NCI-H446 (cell line): ENCODE measurements around the gene AMZ1.

Experiments used
- DNase-seq, 2 experiments: peaks; one replicate each; lab custom pipeline; 2025; lab: John Stamatoyannopoulos, UW

Gene AMZ1

DNA sequence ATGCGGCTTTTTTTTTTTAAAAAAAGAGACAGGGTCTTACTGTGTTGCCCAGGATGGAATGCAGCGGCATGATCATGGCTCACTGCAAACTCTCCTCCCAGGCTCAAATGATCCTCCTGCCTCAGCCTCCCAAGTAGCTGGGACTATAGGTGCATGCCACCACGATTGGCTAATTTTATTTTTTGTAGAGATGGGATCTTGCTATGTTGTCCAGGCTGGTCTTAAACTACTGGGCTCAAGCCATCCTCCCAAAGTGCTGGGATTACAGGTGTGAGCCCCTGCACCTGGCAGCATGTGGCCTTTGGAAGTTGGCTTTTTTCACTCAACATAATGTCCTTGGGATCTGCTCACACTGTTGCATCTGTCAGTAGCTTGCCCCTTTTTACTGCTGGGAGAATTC, 65.1 kb downstream of the AMZ1 start:
- DNase-seq, result no peak

GRCh38 chr7:2754086-2754485, 66.1 kb downstream of the AMZ1 start:
- no peak for DNase-seq

- DNase-seq, result no peak
Measured at GRCh38 chr7:2754912-2755311, 66.9 kb downstream of the AMZ1 start.

- no peak for DNase-seq
Measured at GRCh38 chr7:2755531-2755930, 67.5 kb downstream of the AMZ1 start.

- peak; percentile 49 to 74 for DNase-seq
Measured at GRCh38 chr7:2757361-2757903, 69.4 kb downstream of the AMZ1 start.

DNA sequence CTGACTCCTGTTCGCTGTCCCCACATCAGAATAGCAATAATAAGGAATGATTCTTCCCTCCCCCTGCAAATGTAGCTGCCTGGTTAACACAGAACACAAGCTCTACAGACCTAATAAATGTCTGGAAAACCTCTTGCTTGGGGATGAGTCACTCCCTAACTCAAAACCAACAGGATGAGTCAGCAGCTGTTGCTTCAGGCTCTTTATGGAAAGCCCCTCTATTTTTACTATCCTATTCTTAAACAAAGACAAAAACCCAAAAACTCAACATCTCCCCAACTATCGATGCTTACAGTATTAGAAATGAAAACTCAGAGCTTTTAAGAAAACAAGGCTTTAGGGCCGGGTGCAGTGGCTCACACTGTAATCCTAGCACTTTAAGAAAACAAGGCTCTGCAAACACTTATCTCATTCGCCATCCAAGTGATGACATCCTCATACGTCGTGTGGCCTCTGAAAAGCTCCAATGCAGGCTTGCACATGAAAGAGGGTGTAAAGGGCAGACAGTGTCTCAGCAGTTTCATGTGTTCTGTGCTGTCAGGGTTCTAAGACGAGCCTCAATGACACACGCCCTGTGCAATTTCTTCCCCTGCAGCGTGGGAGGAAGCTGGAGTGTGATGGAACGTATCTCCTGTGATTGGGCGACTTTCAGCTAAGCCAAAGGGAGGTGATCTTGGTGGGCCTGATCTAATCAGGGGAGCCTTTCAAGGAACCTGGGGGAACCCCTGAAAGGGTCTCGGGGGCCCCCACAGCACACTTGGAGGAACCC, 70.1 kb downstream of the AMZ1 start:
- peak; percentile 78 to 90 for DNase-seq

- DNase-seq, result no peak
Measured at GRCh38 chr7:2758673-2759616, 70.9 kb downstream of the AMZ1 start.

- no peak for DNase-seq
Measured at GRCh38 chr7:2759736-2760097, 71.7 kb downstream of the AMZ1 start.

- peak in 1 of 2 experiments; percentile 40 for DNase-seq
Measured at GRCh38 chr7:2760098-2760889, 72.3 kb downstream of the AMZ1 start.

DNA sequence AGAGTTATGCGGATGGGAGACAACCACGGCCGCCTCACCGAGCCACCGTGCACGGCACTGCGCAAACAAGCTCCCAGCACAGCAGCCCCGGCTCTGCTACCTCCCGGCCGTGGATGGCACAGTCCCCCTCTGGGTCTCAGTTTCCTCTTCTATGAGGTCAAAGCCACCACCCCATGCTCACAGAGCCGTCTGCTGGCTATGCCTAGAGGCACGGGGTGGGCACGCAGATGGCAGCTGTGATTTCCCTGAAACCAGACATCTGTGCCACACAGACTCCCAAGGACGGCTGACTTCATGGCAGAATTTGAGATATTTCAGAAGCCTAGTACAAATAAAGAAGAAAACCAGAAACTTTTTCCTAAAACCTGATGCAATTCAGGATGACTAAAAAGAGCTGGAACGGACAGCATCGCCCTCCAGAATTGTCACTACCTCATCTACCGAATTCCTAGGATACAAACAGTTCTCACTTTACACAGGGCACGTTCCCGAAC, 73.2 kb downstream of the AMZ1 start:
- no peak for DNase-seq

DNA sequence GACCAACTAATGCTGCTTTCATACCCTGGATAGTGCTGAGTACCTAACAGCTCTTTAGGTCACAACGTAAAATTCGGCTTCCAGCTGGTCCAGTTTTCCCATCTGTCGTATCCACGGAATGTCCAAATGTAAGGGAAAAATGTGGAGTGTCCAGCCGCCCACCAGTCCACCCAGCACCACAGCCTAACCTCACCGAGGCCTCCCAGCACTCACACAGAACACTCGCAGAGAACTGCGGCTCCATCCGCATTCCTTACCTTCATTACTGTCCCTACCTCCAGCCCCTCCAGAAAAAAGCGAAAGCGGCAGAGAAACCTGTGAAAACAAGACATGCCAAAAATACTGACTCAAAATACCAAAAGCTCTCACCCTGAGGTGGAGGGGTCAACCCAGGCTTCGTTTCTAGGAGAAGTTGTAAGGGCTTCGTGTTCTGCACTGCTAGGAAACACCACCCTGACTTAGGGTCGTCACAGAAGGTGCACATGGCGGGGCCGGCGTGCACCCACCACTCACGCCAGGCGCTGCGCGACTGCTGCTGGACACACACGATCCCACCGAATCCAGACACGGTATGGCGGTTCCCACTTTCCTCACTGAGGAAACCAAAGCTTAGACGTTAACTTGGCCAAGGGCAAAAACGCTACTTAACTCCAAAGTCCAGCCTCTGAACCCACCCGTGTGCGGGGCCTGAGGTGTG, 73.9 kb downstream of the AMZ1 start:
- DNase-seq, result no peak

- DNase-seq, result no peak
Measured at GRCh38 chr7:2763597-2763996, 75.6 kb downstream of the AMZ1 start.

- DNase-seq, result no peak
Measured at GRCh38 chr7:2764621-2765020, 76.6 kb downstream of the AMZ1 start.
